HG03103 (cell line): ENCODE data around the gene BUD31.
"Not testable (repeated sequence)": the region's sequence is repeated elsewhere in the genome, so short reads cannot be mapped to it uniquely, and the experiment has no call there.

Experiments used
- ATAC-seq: cut with Tn5 transposase; IDR thresholded peaks from one replicate; pipeline ENCODE4 v1.9.1; 2021; ENCODE audit warnings: low read depth; ENCODE audit not compliant: unreplicated experiment

Gene BUD31

DNA sequence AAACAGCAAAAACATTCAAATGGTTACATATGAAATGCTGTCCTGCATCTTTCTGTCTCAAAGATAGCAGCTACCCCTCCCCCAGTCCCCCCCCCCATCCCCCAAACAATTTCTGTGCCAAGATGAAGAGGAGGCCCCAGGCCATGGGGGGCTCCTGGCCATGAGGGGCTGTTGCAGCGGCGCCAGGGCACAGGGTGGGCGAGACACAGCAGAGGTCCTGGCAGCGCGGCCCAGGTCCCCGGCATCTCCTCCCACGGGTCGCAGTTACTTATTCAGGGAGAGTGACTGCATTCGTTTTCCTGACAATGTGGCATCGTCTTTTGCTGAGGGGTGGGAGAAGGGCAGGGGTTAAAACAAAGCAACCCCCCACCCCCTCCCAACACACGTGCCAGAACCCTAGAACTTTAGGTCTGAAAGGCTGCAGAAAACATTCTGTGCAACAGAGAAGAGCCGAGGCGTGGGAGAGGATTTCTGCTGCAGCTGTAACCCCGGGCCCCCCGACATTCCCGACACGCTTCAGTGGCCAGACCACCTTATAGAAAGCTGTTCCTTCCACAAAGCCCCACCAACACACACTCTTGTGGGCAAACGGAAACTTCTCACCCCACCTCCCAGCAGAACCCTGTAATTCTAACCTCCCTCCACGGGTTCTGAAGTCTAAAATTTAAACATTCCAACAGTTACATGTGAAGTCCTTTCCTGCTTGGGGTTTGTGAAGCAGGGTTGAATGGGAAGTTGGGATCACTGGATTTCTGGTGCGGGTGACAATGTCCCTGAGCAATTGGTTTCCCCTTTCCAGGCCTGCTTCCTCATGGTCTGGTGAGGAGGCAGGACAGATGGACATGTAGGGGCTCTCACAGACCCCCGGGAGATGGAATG lies 12.1 kb upstream of the BUD31 start:
- ATAC-seq: no peak

DNA sequence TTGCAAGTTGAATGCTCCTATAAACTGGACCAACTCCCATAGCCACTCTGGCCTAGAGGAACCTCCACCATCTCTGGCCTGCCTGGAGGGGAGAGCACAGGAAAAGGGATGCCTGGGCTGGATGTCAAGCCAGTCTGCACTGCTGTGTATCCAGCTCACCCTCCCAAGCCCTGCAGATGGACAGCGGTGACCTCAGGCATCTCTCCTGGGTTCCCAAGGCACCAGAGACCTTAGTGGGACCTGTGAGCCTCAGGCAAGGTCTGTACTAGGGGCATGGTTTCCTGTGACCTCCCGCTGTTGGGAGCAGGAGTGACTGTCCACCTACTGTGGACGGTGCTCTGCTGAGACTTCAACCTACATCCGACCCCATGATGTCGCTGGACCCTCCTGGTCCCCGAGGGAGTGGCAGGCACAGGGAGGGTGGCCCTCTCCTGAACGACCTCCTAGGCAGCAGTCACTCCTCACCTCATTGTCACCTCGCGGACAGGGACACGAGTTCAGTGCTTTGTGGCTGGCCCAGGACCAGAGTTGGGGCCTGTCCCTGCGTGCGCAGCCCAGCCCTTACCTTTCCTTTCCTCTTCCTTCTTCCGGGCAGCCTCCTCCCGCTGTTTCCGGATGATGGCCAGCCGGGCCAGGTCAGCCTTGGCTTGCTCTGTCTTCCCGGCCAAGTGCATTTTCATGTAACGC lies 11.3 kb upstream of the BUD31 start:
- ATAC-seq: no peak

DNA sequence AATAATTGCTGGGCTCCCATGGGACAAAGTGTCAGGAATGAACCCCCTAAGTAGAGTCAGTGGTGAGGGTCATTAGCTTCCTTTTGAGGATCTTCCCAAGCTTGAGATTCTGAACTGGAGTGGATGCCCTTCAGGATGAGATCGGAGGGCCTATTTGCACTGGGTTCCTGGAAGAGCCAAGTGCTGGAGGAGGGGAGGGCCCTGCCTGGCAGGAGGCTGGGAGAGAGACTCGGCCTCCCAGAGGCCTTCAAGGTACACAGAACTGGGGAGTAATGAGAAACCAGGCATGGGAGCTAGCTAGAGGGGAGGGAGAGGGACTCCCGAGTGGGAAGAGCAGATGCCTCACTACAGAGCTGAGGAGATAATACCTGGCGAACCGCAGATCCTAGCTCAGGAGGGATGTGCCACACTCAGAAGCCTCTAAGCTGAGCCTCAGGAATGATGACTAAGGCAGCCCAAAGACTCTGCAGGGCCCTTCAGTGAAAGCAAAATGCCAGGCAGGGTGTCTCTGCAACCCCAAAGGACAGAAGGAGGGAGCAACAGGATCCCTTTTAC lies 9.8 kb upstream of the BUD31 start:
- ATAC-seq: no peak

- ATAC-seq: no peak
Measured at GRCh38 chr7:99399597-99399996, 9.2 kb upstream of the BUD31 start.

GRCh38 chr7:99402854-99403253 lies 5.9 kb upstream of the BUD31 start:
- ATAC-seq: no peak

- ATAC-seq: no peak
Measured at GRCh38 chr7:99403764-99404163, 5.0 kb upstream of the BUD31 start.

GRCh38 chr7:99404235-99404976 lies 4.4 kb upstream of the BUD31 start:
- ATAC-seq: no peak

DNA sequence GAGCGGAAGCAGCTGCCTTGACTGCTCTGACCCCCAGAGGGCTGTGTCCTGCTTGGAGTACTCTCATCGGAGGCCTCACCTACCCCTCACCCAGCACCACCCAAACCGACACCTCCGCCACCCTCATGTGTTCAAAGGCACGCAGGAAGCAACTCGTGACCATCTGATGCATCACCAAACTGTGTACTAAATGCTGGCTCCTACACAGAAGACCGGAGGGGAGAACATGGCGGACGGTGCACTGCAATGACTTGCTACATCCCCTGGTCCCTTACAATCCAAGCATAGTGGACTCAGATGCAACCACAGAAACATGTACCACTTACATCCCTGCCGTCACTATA lies 3.8 kb upstream of the BUD31 start:
- ATAC-seq: no peak

DNA sequence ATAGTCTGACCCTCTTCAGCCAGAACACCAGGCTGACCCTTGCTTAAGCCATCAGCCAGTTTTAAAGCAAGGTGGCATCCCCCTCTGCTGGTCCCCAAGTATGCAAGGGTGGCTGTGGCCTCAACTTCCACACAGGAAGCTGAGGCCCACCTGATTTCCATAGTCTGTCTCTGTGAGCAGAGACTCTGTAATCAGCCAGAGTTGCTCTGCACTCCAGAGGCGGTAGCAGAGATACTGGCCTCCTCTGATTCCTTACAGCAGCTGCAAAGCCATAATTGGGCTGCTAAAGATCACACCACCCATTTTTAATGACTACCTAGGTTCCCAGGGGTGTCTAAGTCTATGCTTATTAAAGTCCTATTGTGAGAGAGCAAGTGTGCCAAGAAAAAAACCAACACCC lies 2.2 kb upstream of the BUD31 start:
- ATAC-seq: no peak

GRCh38 chr7:99407872-99408378 lies 844 bp upstream of the BUD31 start:
- ATAC-seq: no peak

DNA sequence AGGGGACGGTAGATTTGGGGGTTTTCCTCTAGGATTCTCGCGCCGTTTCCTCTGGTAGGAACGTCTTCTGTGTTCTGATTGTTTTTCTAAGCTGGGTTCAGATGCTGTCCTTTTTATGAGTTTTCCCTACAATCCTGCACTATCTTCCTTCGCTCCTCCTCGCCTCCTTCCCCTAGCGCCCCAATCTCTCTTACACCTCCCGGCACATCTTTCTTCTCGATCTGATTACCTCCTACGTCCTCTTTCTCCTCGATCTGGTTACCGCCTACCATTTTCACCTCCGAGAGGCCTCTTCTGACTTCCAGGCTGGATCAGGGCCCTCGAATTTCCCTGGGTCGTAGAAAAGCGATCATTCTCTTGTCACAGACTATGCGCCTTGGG lies 413 bp downstream of the BUD31 start:
- ATAC-seq: peak; percentile 7

DNA sequence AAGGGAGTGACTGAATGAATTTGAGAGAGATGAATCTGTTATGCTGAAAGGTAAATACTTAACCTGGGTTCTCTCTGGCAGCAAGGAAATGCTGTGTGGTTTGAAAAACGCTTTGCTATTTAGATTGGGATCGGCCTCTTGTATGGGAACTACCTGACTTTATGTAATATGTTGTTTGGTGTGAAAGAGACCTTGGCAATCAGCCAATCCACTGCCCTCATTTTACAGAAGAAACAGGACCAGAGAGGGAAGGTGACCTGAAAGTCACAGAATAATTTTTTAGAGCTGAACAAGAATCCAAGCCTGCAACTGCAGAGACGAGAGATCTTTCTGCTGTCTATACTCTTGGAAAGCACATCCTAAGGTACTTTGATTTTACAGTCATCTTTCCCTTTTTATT lies 1.0 kb downstream of the BUD31 start:
- no peak for ATAC-seq

- ATAC-seq: no peak
Measured at GRCh38 chr7:99410635-99411034, 1.9 kb downstream of the BUD31 start.

GRCh38 chr7:99415513-99416127 lies 6.9 kb downstream of the BUD31 start:
- ATAC-seq: not testable (repeated sequence)

- ATAC-seq: no peak
Measured at GRCh38 chr7:99418260-99418659, 9.5 kb downstream of the BUD31 start.

DNA sequence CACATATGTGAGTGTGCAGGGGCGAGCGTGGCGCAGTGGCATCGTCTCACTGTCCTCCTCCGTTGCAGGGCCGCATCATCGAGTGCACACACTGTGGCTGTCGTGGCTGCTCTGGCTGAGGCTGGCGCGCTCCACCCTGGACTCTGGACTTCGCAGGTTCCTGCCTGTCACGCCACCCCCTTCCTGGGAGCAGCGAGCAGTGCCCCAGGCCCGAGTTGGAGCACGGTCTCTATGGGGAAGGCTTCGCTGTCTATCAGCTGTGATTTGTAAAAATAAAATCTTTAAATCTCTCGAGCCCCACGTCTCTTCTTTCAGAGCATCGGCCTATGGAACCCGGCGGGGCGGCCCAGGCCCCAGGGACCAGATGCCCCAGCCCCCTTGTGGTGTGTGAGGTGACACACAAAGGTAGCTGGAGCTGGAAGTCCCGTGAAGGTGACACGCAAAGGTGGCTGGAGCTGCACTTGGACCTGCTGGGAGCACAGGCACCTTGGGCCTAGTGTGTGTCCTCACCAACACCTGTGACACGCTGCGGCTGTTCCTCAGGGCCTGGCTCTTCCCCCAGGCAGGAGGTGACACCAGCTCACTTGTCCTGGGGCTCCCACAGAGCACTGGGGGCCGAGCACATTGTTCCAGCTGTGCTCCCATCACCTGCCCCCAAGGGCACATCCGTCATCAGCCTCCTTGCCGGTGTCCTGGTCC lies 10.7 kb downstream of the BUD31 start:
- ATAC-seq: no peak

DNA sequence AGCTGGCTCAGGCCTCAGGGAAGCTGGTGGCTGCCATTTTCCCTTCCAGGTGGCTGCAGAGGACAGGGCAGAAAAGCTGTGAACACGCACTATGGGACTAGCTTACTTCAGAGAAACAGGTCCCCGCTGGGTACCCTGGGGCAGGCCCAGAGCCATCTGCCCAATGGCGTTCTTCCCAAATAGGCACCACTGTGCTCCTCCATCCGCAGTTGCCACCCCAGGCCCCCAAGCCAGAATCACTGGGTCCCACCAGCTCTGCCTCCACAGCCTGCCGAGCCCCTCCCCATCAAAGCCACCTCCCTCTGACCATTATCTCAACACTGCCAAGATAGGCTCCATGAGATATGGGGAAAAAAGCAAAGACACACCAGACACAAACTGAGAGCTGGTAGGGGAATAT lies 11.4 kb downstream of the BUD31 start:
- no peak for ATAC-seq

- no peak for ATAC-seq
Measured at GRCh38 chr7:99420986-99421385, 12.2 kb downstream of the BUD31 start.

GRCh38 chr7:99422186-99422585 lies 13.4 kb downstream of the BUD31 start:
- ATAC-seq: no peak

DNA sequence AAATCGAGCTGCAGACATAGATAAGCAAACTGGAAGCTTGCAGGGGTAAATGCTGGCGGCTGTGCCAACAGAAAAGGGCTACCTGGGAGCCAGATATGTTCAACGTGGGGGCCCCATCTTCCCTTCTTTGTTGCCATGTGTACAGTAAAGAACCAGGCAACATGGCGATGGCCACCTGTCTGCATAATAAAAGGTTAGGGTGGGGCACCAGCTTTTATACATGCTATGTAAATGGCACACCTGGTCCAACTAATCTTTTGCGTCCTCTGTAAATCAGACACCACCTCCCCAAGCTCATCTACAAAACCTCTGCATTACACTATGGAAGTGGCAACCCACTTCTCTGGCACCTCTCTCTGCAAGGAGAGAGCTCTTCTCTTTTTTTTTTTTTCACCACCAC lies 13.9 kb downstream of the BUD31 start:
- no peak for ATAC-seq
